ENCODE measurements around the gene MAT1A. TPM values are rescaled to one million over a fixed set of nuclear protein-coding genes. Genes with fewer than 3 reads are reported as not detected.
"Not testable (repeated sequence)": the region's sequence is repeated elsewhere in the genome, so short reads cannot be mapped to it uniquely, and the experiment has no call there.

The MAT1A gene
- total RNA-seq, 2 donors from 2014 or later = not detected

DNA sequence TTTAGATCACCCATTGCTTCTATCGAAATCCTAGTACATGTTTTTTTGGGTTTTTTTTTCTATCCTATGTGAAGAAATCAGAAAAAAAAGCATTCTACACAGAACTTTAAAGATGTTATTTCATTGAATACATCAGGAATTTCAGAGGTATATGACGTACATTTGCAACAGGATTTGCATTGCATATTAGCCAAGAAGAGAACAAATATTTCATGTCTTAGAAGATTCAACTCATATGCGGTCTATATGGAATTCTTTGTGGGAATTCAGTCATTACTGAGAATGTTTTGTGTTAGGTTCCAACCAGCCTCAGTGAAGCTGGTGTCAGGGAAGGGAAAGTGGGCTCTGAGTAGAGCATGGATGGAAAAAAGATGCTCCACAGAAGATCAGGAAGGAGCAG lies 45.1 kb downstream of the MAT1A start:
- H3K27ac Mint-ChIP-seq; H3K36me3 Mint-ChIP-seq (ENCODE audit: low read depth); H3K4me3 Mint-ChIP-seq; H3K9me3 Mint-ChIP-seq; ATAC-seq (replicated peaks); H3K4me1 Mint-ChIP-seq: not testable (repeated sequence)
- H3K27me3 Mint-ChIP-seq = peaks cover 17% of the 10 kb centered on the region

DNA sequence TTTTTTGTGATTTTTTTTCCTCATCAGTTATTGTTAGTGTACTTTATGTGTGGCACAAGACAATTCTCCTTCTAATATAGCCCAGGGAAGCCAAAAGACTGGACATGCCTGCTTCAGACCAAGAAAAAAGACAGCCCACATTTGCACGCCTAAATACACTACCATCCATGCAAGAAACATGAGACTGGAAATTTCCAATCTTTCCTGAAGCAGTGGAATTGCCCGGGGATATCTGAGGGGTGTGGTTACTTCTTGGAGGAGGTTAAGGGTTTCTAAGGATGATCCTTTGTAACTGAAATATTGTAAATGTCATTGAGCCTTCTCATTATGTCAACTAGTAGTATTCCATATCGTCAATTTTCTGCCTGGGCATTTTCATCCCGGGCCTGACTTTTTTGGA lies 47.1 kb downstream of the MAT1A start:
- not testable (repeated sequence) for H3K36me3 Mint-ChIP-seq (ENCODE audit: low read depth); H3K4me3 Mint-ChIP-seq; H3K27ac Mint-ChIP-seq; H3K9me3 Mint-ChIP-seq; ATAC-seq (replicated peaks); H3K4me1 Mint-ChIP-seq
- peaks cover 14% of the 10 kb centered on the region for H3K27me3 Mint-ChIP-seq

DNA sequence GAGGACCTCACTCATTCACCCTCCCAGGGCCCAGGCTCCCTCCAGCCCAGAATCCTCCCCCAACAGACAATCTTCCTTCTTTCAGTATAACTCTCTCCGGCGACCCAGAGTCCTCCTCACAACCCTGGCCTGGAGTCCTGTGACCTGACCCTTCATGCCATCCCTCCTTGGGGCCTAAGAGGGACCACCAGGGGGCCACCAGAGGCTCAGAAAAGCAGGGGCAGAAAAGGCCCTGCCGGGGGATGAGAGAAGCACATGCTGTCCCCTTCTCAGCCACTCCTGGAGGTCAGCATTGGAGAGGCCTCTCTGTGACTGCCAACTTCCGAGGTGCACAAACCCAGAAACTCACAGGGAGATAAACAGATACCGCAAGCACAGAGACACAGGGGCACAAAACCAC lies 53.0 kb downstream of the MAT1A start:
- not testable (repeated sequence) for H3K4me3 Mint-ChIP-seq; H3K4me1 Mint-ChIP-seq; H3K27ac Mint-ChIP-seq; H3K36me3 Mint-ChIP-seq (ENCODE audit: low read depth); ATAC-seq (replicated peaks); H3K27me3 Mint-ChIP-seq; H3K9me3 Mint-ChIP-seq

DNA sequence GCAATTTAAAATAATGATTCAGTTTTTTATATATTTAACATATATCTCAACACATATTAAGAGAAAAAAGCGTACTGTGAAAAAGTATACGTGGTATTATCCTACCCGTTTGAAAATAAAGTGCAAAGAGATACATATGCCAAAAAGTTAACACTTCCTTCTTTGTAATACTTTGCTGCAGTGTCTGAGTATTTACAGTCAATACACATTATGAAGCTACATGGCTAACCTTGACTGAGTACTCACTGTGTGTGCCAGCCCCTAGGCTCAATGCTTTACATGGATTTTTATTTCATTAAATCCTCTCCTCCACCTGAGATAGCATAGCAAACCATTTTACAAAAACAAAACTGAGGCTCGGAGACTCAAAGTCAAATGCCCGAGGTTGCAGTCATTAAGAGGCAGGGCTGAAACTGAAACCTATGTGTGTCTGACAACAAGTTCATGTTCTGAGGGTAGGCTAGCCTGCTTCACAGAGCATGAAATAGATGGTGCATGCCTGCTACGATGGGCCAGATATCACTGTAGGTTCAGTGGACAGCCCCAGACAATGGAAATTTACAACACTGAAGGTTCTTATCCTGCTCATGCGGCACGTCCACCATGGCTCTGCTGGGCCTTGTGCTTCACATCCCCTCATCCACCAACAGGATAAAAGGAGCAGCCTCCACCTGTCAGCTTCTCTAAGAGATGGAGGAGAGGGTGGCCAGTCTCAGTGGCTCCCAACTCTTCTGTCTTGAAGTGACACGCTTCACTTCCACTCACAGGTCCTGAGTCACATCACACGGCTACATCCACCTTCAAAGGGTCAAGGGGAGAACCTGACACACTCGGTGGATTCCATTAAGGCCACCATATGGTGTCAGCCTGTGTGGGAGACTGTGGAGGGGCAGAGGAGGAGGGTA lies 54.9 kb downstream of the MAT1A start:
- H3K36me3 Mint-ChIP-seq (ENCODE audit: low read depth); H3K4me1 Mint-ChIP-seq; H3K4me3 Mint-ChIP-seq; H3K9me3 Mint-ChIP-seq; H3K27me3 Mint-ChIP-seq; H3K27ac Mint-ChIP-seq: not testable (repeated sequence)
- ATAC-seq (replicated peaks) = peak; percentile 71

DNA sequence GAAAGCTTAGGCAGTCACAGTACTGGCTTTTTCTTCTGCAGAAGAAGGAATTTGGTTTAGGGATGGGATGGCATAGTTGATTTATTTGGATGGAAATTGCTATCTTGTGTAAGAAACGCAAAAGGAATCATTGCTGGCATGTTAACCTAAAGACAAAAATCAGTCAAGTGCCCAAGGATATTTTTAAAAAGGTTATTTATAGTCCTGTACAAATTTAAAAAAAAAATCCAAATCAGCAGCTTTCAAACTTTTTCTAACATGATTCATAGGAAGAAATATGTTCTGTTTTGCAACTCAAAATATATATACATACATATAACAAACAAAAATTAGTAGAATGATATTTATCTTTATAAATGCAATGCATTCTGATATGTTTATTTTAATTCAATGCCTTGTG lies 55.6 kb downstream of the MAT1A start:
- not testable (repeated sequence) for H3K27ac Mint-ChIP-seq; H3K9me3 Mint-ChIP-seq; H3K27me3 Mint-ChIP-seq; H3K4me3 Mint-ChIP-seq; H3K4me1 Mint-ChIP-seq; H3K36me3 Mint-ChIP-seq (ENCODE audit: low read depth); ATAC-seq (replicated peaks)

DNA sequence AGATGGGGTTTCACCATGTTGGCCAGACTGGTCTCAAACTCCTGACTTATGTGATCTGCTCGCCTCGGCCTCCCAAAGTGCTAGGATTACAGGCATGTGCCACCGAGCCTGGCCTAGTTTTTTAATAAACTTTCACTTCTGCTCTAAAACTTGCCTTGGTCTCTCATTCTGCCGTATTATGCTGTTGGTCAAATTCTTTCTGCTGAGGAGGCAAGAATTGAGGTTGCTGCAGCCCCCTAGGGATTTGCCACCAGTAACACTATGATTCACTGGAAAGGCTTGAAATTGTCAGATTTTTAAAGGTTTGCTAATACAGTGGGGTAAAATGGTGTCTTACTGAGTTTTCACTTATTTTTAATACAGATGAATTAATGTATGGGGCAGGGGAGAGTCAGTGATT lies 62.7 kb downstream of the MAT1A start:
- not testable (repeated sequence) for H3K4me3 Mint-ChIP-seq; H3K27me3 Mint-ChIP-seq; ATAC-seq (replicated peaks); H3K27ac Mint-ChIP-seq; H3K36me3 Mint-ChIP-seq (ENCODE audit: low read depth); H3K9me3 Mint-ChIP-seq; H3K4me1 Mint-ChIP-seq

DNA sequence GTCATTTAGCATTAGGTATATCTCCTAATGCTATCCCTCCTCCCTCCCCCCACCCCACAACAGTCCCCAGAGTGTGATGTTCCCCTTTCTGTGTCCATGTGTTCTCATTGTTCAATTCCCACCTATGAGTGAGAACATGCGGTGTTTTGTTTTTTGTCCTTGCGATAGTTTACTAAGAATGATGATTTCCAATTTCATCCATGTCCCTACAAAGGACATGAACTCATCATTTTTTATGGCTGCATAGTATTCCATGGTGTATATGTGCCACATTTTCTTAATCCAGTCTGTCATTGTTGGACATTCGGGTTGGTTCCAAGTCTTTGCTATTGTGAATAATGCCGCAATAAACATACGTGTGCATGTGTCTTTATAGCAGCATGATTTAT lies 66.4 kb downstream of the MAT1A start:
- H3K27ac Mint-ChIP-seq; H3K4me3 Mint-ChIP-seq; ATAC-seq (replicated peaks); H3K27me3 Mint-ChIP-seq; H3K36me3 Mint-ChIP-seq (ENCODE audit: low read depth); H3K4me1 Mint-ChIP-seq; H3K9me3 Mint-ChIP-seq: not testable (repeated sequence)

Other genes starting within 250 kb of the MAT1A start
- 1 to 10 TPM; 8.4 to 8.5 TPM for gene TMEM254, start 211.0 kb downstream of the MAT1A start, total RNA-seq
- gene PLAC9, start 156.9 kb downstream of the MAT1A start, total RNA-seq = not detected
- gene ANXA11, start 84.1 kb downstream of the MAT1A start, total RNA-seq = 100 to 1,000 TPM; 184 to 275 TPM
- gene DYDC1, start 67.1 kb upstream of the MAT1A start, total RNA-seq = not detected
- gene DYDC2, start 67.1 kb upstream of the MAT1A start, total RNA-seq = not detected
- 1 to 10 TPM; 9.4 to 9.6 TPM for gene PRXL2A, start 118.9 kb upstream of the MAT1A start, total RNA-seq
- gene TSPAN14, start 164.7 kb upstream of the MAT1A start, total RNA-seq = 10 to 100 TPM; 61.9 to 64.5 TPM
- gene SH2D4B, start 248.2 kb upstream of the MAT1A start, total RNA-seq = under 1 TPM; 0.11 to 0.32 TPM

Measured in activated T-helper 17 cell treated with anti-CD3 and anti-CD28 coated beads, Interleukin-2, amount 50 U/mL, for 72 hours (primary cell).